Left ventricle myocardium inferior (tissue), 1 donor: ENCODE data around the gene PEX16. TPM values are rescaled to one million over a fixed set of nuclear protein-coding genes. Genes with fewer than 3 reads are reported as not detected.

Source experiments
- DNase-seq: peaks from one replicate; pipeline ENCODE4 v3.0.0-alpha.2; 2020
- H3K27ac ChIP-seq: fragments of 200-600 bp; replicated peaks from 2 replicates; pipeline ENCODE4 v1.8.0; 2021
- H3K27me3 ChIP-seq: fragments of 200-600 bp; 2 replicates; pipeline ENCODE4 v1.8.0; 2021; ENCODE audit warnings: low read depth
- H3K36me3 ChIP-seq: fragments of 200-600 bp; 2 replicates; pipeline ENCODE4 v1.8.0; 2021
- H3K4me1 ChIP-seq: fragments of 200-600 bp; 2 replicates; pipeline ENCODE4 v1.8.0; 2021
- H3K4me3 ChIP-seq: fragments of 200-600 bp; 2 replicates; pipeline ENCODE4 v1.8.0; 2021; ENCODE audit warnings: mild to moderate bottlenecking, moderate library complexity
- H3K9me3 ChIP-seq: fragments of 200-600 bp; replicated peaks from 2 replicates; pipeline ENCODE4 v1.8.0; 2021
- CTCF ChIP-seq: fragments of 200-600 bp; IDR thresholded peaks from 2 replicates; pipeline ENCODE4 v1.8.0; 2021; ENCODE audit warnings: antibody characterized with exemption, mild to moderate bottlenecking, borderline replicate concordance
- intact Hi-C: fragments of 100-400 bp; cut with micrococcal nuclease; formaldehyde crosslinking; loops from one replicate; pipeline ENCODE4 v1.11.0; 2022
- total RNA-seq: library from RNA; stranded (reverse); fragmentation: NEBNext Ultra II Directional; extraction: Animal tissue kit (Norgen Biotek cat#: 25700); gene quantifications from one replicate; pipeline ENCODE4 v1.2.1, GENCODE V29; 2021
- donor health status: DM: no; HTN: yes; CAD: no; lungs with severe emphysema.

Gene PEX16
- total RNA-seq, 1 donor from 2014 or later, result 10.9 TPM

GRCh38 chr11:45860764-45861510 lies 56.7 kb downstream of the PEX16 start:
- H3K27me3 ChIP-seq, result no peaks in the 10 kb centered on the region
- TF ChIP-seq CTCF, result no peak

GRCh38 chr11:45860348-45860747 lies 57.3 kb downstream of the PEX16 start:
- Histone ChIP-seq H3K27me3 (no peaks in the 10 kb centered on the region), H3K4me1 (peaks cover 74% of the 10 kb centered on the region), H3K4me3 (no peak overlapping the region), H3K36me3 (peaks cover 72% of the 10 kb centered on the region), H3K9me3 (no peaks in the 10 kb centered on the region), H3K27ac (peak overlapping the region; percentile 99)
- DNase-seq, result no peak
- no peak for TF ChIP-seq CTCF
- intact Hi-C loops, result no loop called here

More at GRCh38 chr11:45860764-45861510, 56.7 kb downstream of the PEX16 start:
- intact Hi-C loops, result no loop called here
- no peaks in the 10 kb centered on the region for H3K9me3 ChIP-seq
- H3K36me3 ChIP-seq, result peaks cover 76% of the 10 kb centered on the region
- peaks cover 68% of the 10 kb centered on the region for H3K4me1 ChIP-seq
- peak overlapping the region; percentile 99 for H3K27ac ChIP-seq
- H3K4me3 ChIP-seq, result no peak overlapping the region
- no peak for DNase-seq

Other genes with a start within 250 kb of the PEX16 start
- gene SLC35C1, start 112.7 kb downstream of the PEX16 start, total RNA-seq, result 5.7 TPM
- 62.2 TPM for gene CRY2, start 70.4 kb downstream of the PEX16 start, total RNA-seq
- gene MAPK8IP1, start 32.2 kb downstream of the PEX16 start, total RNA-seq, result 4.6 TPM
- gene FREY1, start 10.6 kb downstream of the PEX16 start, total RNA-seq, result not detected
- not detected for gene LARGE2, start 4.8 kb upstream of the PEX16 start, total RNA-seq
- 36.6 TPM for gene PHF21A, start 203.6 kb upstream of the PEX16 start, total RNA-seq